Smooth muscle cell (in vitro differentiated cells): ENCODE measurements around the gene MYO1G. TPM values are rescaled to one million over a fixed set of nuclear protein-coding genes. Genes with fewer than 3 reads are reported as not detected.

ENCODE experiments used
- DNase-seq: peaks from one replicate; lab custom pipeline; 2025; ENCODE audit not compliant: unreplicated experiment; lab: John Stamatoyannopoulos, UW
- H2AFZ ChIP-seq: fragments of 200-600 bp; sonication (generic); 2 replicates; pipeline ENCODE4 v1.6.0; 2016; ENCODE audit warnings: antibody characterized with exemption, low read depth, mild to moderate bottlenecking
- H3F3A ChIP-seq: fragments of 200-600 bp; sonication (generic); 2 replicates; pipeline ENCODE4 v1.6.0; 2017; ENCODE audit warnings: antibody characterized with exemption, low read depth
- H3K27ac ChIP-seq: fragments of 200-600 bp; sonication (generic); 2 replicates; pipeline ENCODE4 v1.5.1; 2016; ENCODE audit warnings: low read depth, mild to moderate bottlenecking
- H3K27me3 ChIP-seq: fragments of 200-600 bp; sonication (generic); 2 replicates; pipeline ENCODE4 v1.6.1; 2016; ENCODE audit warnings: low read depth, mild to moderate bottlenecking
- H3K36me3 ChIP-seq: fragments of 200-600 bp; sonication (generic); 2 replicates; pipeline ENCODE4 v1.5.1; 2016; ENCODE audit warnings: low read depth
- H3K4me1 ChIP-seq: fragments of 200-600 bp; sonication (generic); 2 replicates; pipeline ENCODE4 v1.5.1; 2016; ENCODE audit warnings: low read depth
- H3K4me2 ChIP-seq: fragments of 200-600 bp; sonication (generic); 2 replicates; pipeline ENCODE4 v1.6.0; 2016; ENCODE audit warnings: mild to moderate bottlenecking
- H3K4me3 ChIP-seq: fragments of 200-600 bp; sonication (generic); 2 replicates; pipeline ENCODE4 v1.5.1; 2016; ENCODE audit warnings: mild to moderate bottlenecking
- H3K79me2 ChIP-seq: fragments of 200-600 bp; sonication (generic); 2 replicates; pipeline ENCODE4 v1.6.0; 2016; ENCODE audit warnings: low read depth, mild to moderate bottlenecking
- H3K9ac ChIP-seq: fragments of 200-600 bp; sonication (generic); 2 replicates; pipeline ENCODE4 v1.6.0; 2016; ENCODE audit warnings: low read depth
- H3K9me3 ChIP-seq: fragments of 200-600 bp; sonication (generic); replicated peaks from 2 replicates; pipeline ENCODE4 v1.5.1; 2016; ENCODE audit warnings: low read depth
- H4K20me1 ChIP-seq: fragments of 200-600 bp; sonication (generic); 2 replicates; pipeline ENCODE4 v1.6.0; 2016; ENCODE audit warnings: low read depth
- CTCF ChIP-seq: fragments of 200-600 bp; sonication (generic); IDR thresholded peaks from 2 replicates; pipeline ENCODE4 v1.5.1; 2017; ENCODE audit warnings: borderline replicate concordance, mild to moderate bottlenecking, antibody characterized with exemption; ENCODE audit not compliant: insufficient read depth, poor library complexity, severe bottlenecking
- WGBS: methylation state at CpG from one replicate; pipeline ENCODE4 v1.1.7; 2016; ENCODE audit warnings: low lambda C conversion rate; 5-methylcytosine and 5-hydroxymethylcytosine counted together
- polyA plus RNA-seq: library from polyadenylated mRNA; unstranded; fragments of >200 nt; fragmentation: Nextera tagmentation; extraction: Ambion mirVana; gene quantifications from 2 replicates; pipeline ENCODE4 v1.2.1, GENCODE V29; 2016
- total RNA-seq: library from RNA; depleted of rRNA; stranded (reverse); fragments of >200 nt; gene quantifications from 2 replicates; pipeline ENCODE4 v1.2.3, GENCODE V29; 2014

The MYO1G gene
- total and polyA plus RNA-seq, 2 experiments from 2014 or later = 0.27 TPM; not detected in 1

- Histone ChIP-seq H3K4me1 (no peaks in the 10 kb centered on the region), H3K79me2 (no peaks in the 10 kb centered on the region), H3K9ac (no peak overlapping the region), H3K9me3 (no peaks in the 10 kb centered on the region), H4K20me1 (no peaks in the 10 kb centered on the region), H3K36me3 (no peaks in the 10 kb centered on the region), H3K27me3 (peaks cover 26% of the 10 kb centered on the region), H3K27ac (no peak overlapping the region), H3K4me3 (no peak overlapping the region), H3F3A (no peaks in the 10 kb centered on the region), H3K4me2 (peak overlapping the region; percentile 86), H2AFZ (no peak overlapping the region)
- DNase-seq = no peak
- TF ChIP-seq CTCF = no peak
- 93% methylated on average over 24 of the region's 24 CpGs for WGBS
These were observed 15.2 kb downstream of the MYO1G start for GRCh38 chr7:44963364-44964290.

- Histone ChIP-seq H3K9ac (no peak overlapping the region), H3K9me3 (no peaks in the 10 kb centered on the region), H4K20me1 (no peaks in the 10 kb centered on the region), H3F3A (no peaks in the 10 kb centered on the region), H3K4me2 (peak overlapping the region; percentile 86), H3K36me3 (no peaks in the 10 kb centered on the region), H3K79me2 (no peaks in the 10 kb centered on the region), H3K27ac (no peak overlapping the region), H3K4me3 (peak overlapping the region; percentile 39), H3K27me3 (peaks cover 26% of the 10 kb centered on the region), H3K4me1 (no peaks in the 10 kb centered on the region), H2AFZ (peak overlapping the region; percentile 52)
- TF ChIP-seq CTCF = no peak
- 9% methylated on average over 44 of the region's 76 CpGs for WGBS
- no peak for DNase-seq
These were observed 16.1 kb downstream of the MYO1G start for GRCh38 chr7:44962483-44963251.

- H3K9ac ChIP-seq = no peak overlapping the region
- no peak overlapping the region for H2AFZ ChIP-seq
- peak overlapping the region; percentile 39 for H3K4me3 ChIP-seq
These were observed 16.9 kb downstream of the MYO1G start for GRCh38 chr7:44961844-44962482.

More at GRCh38 chr7:44961844-44962482, 16.9 kb downstream of the MYO1G start:
- no peaks in the 10 kb centered on the region for H3K36me3 ChIP-seq
- no peak overlapping the region for H3K27ac ChIP-seq
- peaks cover 26% of the 10 kb centered on the region for H3K27me3 ChIP-seq
- no peaks in the 10 kb centered on the region for H3K79me2 ChIP-seq
- no peaks in the 10 kb centered on the region for H3K9me3 ChIP-seq
- no peaks in the 10 kb centered on the region for H3F3A ChIP-seq
- H3K4me1 ChIP-seq = no peaks in the 10 kb centered on the region
- H4K20me1 ChIP-seq = no peaks in the 10 kb centered on the region
- no peak for TF ChIP-seq CTCF
- no peak for DNase-seq
- H3K4me2 ChIP-seq = peak overlapping the region; percentile 86
- WGBS = 66% methylated on average over 15 of the region's 16 CpGs
